ENCODE data around the gene RGS6. TPM values are rescaled to one million over a fixed set of nuclear protein-coding genes. Genes with fewer than 3 reads are reported as not detected.

RGS6 gene
- total RNA-seq, 1 donor from 2014 or later, result 2.8 TPM

DNA sequence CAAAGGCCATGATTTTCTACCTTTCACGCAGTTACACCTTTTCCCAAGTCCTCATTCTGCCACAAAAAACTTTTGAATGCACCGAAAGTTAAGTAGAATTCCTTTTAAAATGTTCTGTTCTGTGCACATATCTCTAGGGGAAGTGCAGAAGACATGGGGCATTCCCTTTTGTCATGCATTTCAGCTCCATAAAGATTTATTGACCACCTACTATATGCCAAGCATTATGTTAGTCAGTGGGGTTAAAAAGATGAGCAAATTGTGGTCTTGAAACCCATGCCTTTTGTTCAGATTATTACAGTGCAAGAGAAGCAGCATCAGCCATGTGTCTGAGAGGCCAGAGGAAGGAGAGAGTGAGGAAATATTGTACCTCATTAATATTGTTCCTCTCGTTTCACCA, 338.5 kb downstream of the RGS6 start:
- Mint-ChIP-seq H3K27ac (ENCODE audit: unreplicated experiment) (no peak overlapping the region), H3K36me3 (ENCODE audit: low read depth) (no peaks in the 10 kb centered on the region), H3K27me3 (ENCODE audit: low read depth) (peaks cover 2% of the 10 kb centered on the region), H3K4me3 (no peak overlapping the region), H3K9me3 (peaks cover 2% of the 10 kb centered on the region), H3K4me1 (peaks cover 4% of the 10 kb centered on the region)
- TF ChIP-seq, protein P1, sequence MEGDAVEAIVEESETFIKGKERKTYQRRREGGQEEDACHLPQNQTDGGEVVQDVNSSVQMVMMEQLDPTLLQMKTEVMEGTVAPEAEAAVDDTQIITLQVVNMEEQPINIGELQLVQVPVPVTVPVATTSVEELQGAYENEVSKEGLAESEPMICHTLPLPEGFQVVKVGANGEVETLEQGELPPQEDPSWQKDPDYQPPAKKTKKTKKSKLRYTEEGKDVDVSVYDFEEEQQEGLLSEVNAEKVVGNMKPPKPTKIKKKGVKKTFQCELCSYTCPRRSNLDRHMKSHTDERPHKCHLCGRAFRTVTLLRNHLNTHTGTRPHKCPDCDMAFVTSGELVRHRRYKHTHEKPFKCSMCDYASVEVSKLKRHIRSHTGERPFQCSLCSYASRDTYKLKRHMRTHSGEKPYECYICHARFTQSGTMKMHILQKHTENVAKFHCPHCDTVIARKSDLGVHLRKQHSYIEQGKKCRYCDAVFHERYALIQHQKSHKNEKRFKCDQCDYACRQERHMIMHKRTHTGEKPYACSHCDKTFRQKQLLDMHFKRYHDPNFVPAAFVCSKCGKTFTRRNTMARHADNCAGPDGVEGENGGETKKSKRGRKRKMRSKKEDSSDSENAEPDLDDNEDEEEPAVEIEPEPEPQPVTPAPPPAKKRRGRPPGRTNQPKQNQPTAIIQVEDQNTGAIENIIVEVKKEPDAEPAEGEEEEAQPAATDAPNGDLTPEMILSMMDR (conservative IDR thresholded peaks at IDR 0.05), result no peak
- DNase-seq (ENCODE audit: low read depth, low spot score), result no peak

DNA sequence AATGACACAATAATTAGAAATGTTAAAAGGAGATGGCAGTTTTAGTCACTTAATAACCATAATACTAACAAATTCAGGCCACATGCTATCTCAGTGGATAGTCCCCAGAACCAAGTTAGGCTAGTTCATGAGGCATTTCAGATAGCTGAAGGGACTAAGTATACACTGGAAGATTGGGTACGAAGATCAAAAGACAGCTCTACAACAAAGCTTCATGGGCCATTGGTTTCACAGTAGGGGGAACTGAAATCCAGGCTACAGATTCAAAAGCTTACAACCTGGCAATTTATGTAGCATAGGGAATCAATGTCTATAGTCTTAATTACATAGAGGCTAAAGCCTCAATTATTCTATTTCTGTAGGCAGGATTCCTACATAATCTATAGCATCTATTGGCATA, 343.0 kb downstream of the RGS6 start:
- peaks cover under 1% of the 10 kb centered on the region for H3K4me1 Mint-ChIP-seq
- H3K9me3 Mint-ChIP-seq, result peaks cover 6% of the 10 kb centered on the region
- H3K27ac Mint-ChIP-seq (ENCODE audit: unreplicated experiment), result no peak overlapping the region
- no peak for DNase-seq (ENCODE audit: low read depth, low spot score)
- TF ChIP-seq, protein P1 (conservative IDR thresholded peaks at IDR 0.05), result no peak
- peaks cover 2% of the 10 kb centered on the region for H3K27me3 Mint-ChIP-seq (ENCODE audit: low read depth)
- no peaks in the 10 kb centered on the region for H3K36me3 Mint-ChIP-seq (ENCODE audit: low read depth)
- H3K4me3 Mint-ChIP-seq, result no peak overlapping the region

DNA sequence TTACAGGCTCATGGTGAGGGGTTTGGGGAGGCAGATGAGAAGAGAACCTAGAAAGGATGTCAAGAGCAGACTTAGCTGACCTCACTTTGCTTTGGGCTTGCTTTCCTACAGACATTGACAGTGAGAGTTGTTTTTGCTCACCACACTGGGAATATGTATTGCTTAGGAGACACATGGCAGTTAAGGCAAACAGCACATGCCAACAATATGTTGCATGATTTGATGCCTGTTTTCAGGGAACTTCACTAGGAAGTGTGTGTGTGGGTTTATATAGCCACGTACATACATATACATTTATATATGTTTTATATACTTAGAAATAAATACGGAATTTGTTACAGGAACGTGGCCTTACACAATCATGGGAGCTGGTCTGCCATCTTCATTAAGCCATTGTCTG, 346.1 kb downstream of the RGS6 start:
- no peak for DNase-seq (ENCODE audit: low read depth, low spot score)
- H3K4me1 Mint-ChIP-seq, result no peaks in the 10 kb centered on the region
- H3K27me3 Mint-ChIP-seq (ENCODE audit: low read depth), result peaks cover 2% of the 10 kb centered on the region
- peaks cover 6% of the 10 kb centered on the region for H3K36me3 Mint-ChIP-seq (ENCODE audit: low read depth)
- no peak overlapping the region for H3K4me3 Mint-ChIP-seq
- H3K27ac Mint-ChIP-seq (ENCODE audit: unreplicated experiment), result no peak overlapping the region
- TF ChIP-seq, protein P1 (conservative IDR thresholded peaks at IDR 0.05), result no peak
- peaks cover 14% of the 10 kb centered on the region for H3K9me3 Mint-ChIP-seq

DNA sequence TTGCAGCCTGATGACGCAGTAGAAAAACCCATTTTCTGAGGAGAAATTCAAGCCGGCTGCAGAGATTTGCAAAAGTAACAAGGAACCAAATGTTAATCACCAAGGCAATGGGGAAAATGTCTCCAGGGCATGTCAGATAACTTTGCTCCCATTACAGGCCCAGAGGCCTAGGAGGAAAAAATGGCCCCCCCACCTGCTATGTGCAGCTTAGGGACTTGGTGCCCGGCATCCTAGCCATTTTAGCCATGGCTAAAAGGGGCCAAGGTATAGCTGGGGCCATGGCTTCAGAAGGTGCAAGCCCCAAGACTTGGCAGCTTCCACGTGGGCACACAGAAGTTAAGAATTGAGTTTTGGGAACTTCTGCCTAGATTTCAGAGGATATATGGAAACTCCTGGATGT, 351.9 kb downstream of the RGS6 start:
- peaks cover 25% of the 10 kb centered on the region for H3K9me3 Mint-ChIP-seq

DNA sequence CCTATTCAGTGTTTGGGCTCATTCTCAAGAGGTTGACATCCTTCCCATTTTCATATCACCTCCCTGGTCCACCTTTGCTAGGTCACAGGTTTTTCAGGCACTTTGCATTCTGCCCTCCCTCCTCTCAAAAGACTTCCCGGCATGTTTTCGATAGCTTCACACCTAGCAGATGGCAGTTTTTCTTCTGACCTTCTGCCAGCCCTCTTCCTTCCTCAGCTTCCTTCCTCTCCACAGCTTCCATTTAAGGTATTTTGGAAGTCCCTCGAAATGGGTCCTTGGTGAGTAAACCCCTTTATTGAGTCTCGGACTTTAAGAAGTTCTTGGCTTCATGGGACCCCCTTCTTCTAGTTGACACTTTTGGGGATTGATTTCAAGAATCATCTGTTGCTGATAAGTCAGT, 358.0 kb downstream of the RGS6 start:
- Mint-ChIP-seq H3K36me3 (ENCODE audit: low read depth) (peaks cover 15% of the 10 kb centered on the region), H3K27ac (ENCODE audit: unreplicated experiment) (no peak overlapping the region), H3K27me3 (ENCODE audit: low read depth) (peaks cover 8% of the 10 kb centered on the region), H3K9me3 (peaks cover 11% of the 10 kb centered on the region), H3K4me1 (peaks cover 4% of the 10 kb centered on the region), H3K4me3 (no peak overlapping the region)
- DNase-seq (ENCODE audit: low read depth, low spot score), result no peak
- TF ChIP-seq, protein P1 (conservative IDR thresholded peaks at IDR 0.05), result no peak

More for the DNA sequence above, 351.9 kb downstream of the RGS6 start:
- no peaks in the 10 kb centered on the region for H3K27me3 Mint-ChIP-seq (ENCODE audit: low read depth)
- no peak overlapping the region for H3K27ac Mint-ChIP-seq (ENCODE audit: unreplicated experiment)
- H3K4me1 Mint-ChIP-seq, result no peaks in the 10 kb centered on the region
- H3K4me3 Mint-ChIP-seq, result no peak overlapping the region
- DNase-seq (ENCODE audit: low read depth, low spot score), result no peak
- peaks cover 24% of the 10 kb centered on the region for H3K36me3 Mint-ChIP-seq (ENCODE audit: low read depth)
- TF ChIP-seq, protein P1 (conservative IDR thresholded peaks at IDR 0.05), result no peak

Data from neural crest cell (in vitro differentiated cells).